Osteoblast (primary cell): ENCODE results near the gene SLC25A25. TPM values are rescaled to one million over a fixed set of nuclear protein-coding genes. Genes with fewer than 3 reads are reported as not detected.

Experiments
- DNase-seq: peaks from one replicate; pipeline ENCODE4 v3.0.0; 2011; ENCODE audit warnings: low spot score, mixed read lengths; ENCODE audit not compliant: insufficient read length; ENCODE audit errors: missing footprints
- H2AFZ ChIP-seq: 2 replicates; pipeline ENCODE4 v1.6.0; 2011; ENCODE audit warnings: mild to moderate bottlenecking, low read length
- H3K27ac ChIP-seq: 2 replicates; pipeline ENCODE4 v1.5.1; 2011; ENCODE audit warnings: mild to moderate bottlenecking, low read depth, low read length, moderate library complexity
- H3K27me3 ChIP-seq: 2 replicates; pipeline ENCODE4 v1.6.0; 2012; ENCODE audit warnings: mild to moderate bottlenecking, control low read depth, inconsistent platforms, low read length, moderate library complexity; ENCODE audit not compliant: insufficient read depth
- H3K36me3 ChIP-seq: 2 replicates; pipeline ENCODE4 v1.5.1; 2011; ENCODE audit warnings: mild to moderate bottlenecking, low read length, control low read depth, moderate library complexity; ENCODE audit not compliant: insufficient read depth
- H3K4me1 ChIP-seq: 2 replicates; pipeline ENCODE4 v1.5.1; 2011; ENCODE audit warnings: mild to moderate bottlenecking, low read length, control low read depth, moderate library complexity; ENCODE audit not compliant: insufficient read depth
- H3K4me2 ChIP-seq: 2 replicates; pipeline ENCODE4 v1.6.0; 2011; ENCODE audit warnings: mild to moderate bottlenecking, low read length; ENCODE audit not compliant: insufficient read depth
- H3K4me3 ChIP-seq: fragments of 200-600 bp; sonication (generic); 3 replicates; pipeline ENCODE4 v1.5.1; 2012; ENCODE audit warnings: mild to moderate bottlenecking, low read length, inconsistent platforms; ENCODE audit not compliant: insufficient read depth
- H3K79me2 ChIP-seq: 2 replicates; pipeline ENCODE4 v1.6.0; 2012; ENCODE audit warnings: mild to moderate bottlenecking, low read length, control low read depth, inconsistent platforms; ENCODE audit not compliant: insufficient read depth
- H3K9me3 ChIP-seq: 2 replicates; pipeline ENCODE4 v1.5.1; 2011; ENCODE audit warnings: low read depth, low read length, control low read depth
- H4K20me1 ChIP-seq: 2 replicates; pipeline ENCODE4 v1.6.0; 2012; ENCODE audit warnings: mild to moderate bottlenecking, low read length, control low read depth; ENCODE audit not compliant: insufficient read depth
- CTCF ChIP-seq: IDR thresholded peaks from 2 replicates; pipeline ENCODE4 v1.5.1; 2011; ENCODE audit warnings: mild to moderate bottlenecking, low read depth, low read length, moderate library complexity; ENCODE audit errors: extremely low read depth
- total RNA-seq: library from RNA; depleted of rRNA; stranded (reverse); fragments of >200 nt; gene quantifications from 2 replicates; pipeline ENCODE4 v1.2.3, GENCODE V29; 2012

Gene SLC25A25
- total RNA-seq, 1 donor = 13.4 TPM

- H4K20me1 ChIP-seq = no peaks in the 10 kb centered on the region
- no peaks in the 10 kb centered on the region for H3K4me1 ChIP-seq
- H3K79me2 ChIP-seq = no peaks in the 10 kb centered on the region
- H2AFZ ChIP-seq = no peak overlapping the region
- H3K4me2 ChIP-seq = no peak overlapping the region
- H3K27ac ChIP-seq = no peak overlapping the region
- H3K4me3 ChIP-seq = no peak overlapping the region
- DNase-seq = peak; percentile 23
- no peaks in the 10 kb centered on the region for H3K9me3 ChIP-seq
- no peaks in the 10 kb centered on the region for H3K27me3 ChIP-seq
- no peak for TF ChIP-seq CTCF
- no peaks in the 10 kb centered on the region for H3K36me3 ChIP-seq
These were observed 48.4 kb downstream of the SLC25A25 start for GRCh38 chr9:128116104-128117083.

- Histone ChIP-seq H4K20me1 (no peaks in the 10 kb centered on the region), H3K36me3 (peaks cover 5% of the 10 kb centered on the region), H3K27ac (no peak overlapping the region), H3K4me3 (peak overlapping the region; percentile 53), H3K79me2 (no peaks in the 10 kb centered on the region), H3K27me3 (no peaks in the 10 kb centered on the region), H3K4me2 (peak overlapping the region; percentile 76), H3K9me3 (no peaks in the 10 kb centered on the region), H2AFZ (peak overlapping the region; percentile 90), H3K4me1 (no peaks in the 10 kb centered on the region)
- peak; percentile 100 for TF ChIP-seq CTCF
- peak; percentile 97 for DNase-seq
These were observed 49.8 kb downstream of the SLC25A25 start for GRCh38 chr9:128117613-128118471.

- Histone ChIP-seq H3K36me3 (peaks cover 5% of the 10 kb centered on the region), H2AFZ (no peak overlapping the region), H3K9me3 (no peaks in the 10 kb centered on the region), H3K27me3 (no peaks in the 10 kb centered on the region), H3K79me2 (no peaks in the 10 kb centered on the region), H3K4me3 (no peak overlapping the region), H3K4me2 (peak overlapping the region; percentile 76), H4K20me1 (no peaks in the 10 kb centered on the region), H3K4me1 (no peaks in the 10 kb centered on the region), H3K27ac (no peak overlapping the region)
- DNase-seq = peak; percentile 53
- no peak for TF ChIP-seq CTCF
These were observed 50.4 kb downstream of the SLC25A25 start for GRCh38 chr9:128118472-128118857.
